ENCODE data around the gene LTO1.

LTO1 gene

GRCh38 chr11:69674886-69675714, at the start of gene LTO1:
LTO1 (minus strand) TSS chr11:69675353; CDS start chr11:69675239, 114 bp downstream.
- DNase-seq: peak; percentile 83

DNA sequence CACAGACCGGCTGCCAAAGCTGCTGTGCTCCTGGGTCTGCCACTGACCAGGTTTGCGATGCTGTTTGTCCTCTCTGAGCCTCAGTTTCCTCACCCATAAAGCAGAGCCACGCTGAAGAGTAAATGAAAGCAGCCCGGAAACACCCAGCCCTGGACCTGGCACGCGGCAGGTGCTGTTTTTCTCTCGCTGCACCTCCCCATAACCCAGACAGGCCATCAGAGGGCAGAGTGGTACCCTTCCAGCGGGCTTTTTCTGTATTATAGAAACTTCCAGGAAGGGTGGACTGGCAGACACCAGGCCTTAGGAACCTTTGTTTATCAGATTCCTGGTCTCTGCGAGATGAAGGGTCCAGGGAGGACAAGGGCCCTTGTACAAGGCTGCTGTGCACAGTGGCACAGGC, 46.6 kb upstream of the LTO1 start:
- no peak for DNase-seq

- no peak for DNase-seq
Measured at GRCh38 chr11:69721106-69721505, 46.0 kb upstream of the LTO1 start.

DNA sequence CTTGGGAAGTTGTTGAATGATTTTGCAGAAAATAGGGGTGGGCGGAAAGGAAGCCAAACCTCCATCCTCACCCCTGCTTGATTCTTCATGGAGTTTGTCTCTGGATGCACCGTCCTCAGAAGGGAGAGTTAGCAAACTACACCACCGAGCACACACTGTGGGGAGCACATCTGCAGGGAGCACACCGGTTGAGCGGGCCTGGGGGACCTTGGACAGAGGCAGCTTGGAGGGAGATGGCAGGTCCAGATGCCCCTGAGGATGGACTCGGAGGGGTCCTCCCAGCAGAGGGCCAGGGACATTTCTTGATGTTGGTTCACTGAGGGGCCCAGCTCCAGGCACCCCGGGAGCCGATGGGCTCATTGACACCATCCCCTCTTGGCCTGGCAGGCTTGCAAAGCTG, 43.8 kb upstream of the LTO1 start:
- DNase-seq: no peak

DNA sequence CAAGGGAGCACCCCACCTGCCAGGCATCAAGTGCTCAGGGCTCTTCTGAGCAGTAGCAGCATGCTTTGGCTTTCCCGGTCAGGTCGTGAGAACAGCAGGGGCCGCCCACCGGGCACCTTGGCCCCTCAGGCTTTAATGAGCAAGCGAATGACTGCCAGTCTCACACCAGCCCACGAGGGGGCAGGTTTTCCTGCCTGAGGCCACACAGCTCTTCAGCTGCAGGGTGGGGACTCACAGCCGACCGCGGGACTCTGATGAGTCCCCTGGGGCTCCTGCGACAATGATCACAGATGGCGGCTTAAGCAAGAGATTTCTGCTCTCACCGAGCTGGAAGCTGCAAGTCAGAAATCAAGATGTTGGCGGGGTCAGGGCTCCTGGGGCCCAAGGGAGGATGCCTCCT, 43.0 kb upstream of the LTO1 start:
- peak; percentile 41 for DNase-seq

DNA sequence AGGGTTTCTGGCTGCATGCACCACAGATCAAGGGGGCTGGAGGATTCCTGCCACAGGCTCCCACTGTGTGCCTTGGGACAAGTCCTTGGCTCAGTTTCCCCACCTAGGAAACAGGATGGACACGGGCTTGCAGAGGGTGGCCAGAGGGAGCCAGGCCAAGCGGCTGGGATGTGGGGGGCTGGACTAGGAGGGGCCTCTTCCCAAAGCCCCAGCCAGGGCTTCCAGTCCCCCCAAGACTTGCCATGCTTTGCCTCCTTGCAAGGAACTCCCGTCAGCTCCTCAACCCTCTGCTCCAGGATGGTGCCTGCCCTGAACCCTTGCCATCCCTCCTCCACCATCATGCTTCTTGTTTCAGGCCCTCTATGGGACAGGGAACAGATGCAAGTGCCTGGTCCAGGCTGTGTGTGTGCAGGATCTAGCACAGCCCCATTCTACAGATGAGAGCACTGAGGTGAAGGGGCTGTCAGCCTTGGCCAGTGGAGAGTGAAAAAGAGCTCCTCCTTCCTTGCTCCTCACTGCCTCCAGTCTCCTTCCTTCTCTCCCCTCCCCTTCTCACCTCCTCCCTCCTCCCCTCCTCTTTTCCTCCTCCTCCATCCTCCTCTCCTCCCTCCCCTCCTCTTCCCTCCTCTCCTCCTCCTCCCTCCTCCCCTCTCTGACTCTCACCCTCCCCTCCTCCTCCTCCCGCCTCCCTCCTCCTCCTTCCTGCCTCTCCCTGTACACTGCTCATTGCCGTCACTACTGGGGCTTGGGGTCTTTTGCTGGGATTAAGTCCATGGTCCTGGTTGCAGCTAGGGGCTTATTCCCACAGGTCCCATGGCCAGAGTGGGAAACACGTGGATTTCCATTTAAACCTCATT, 42.0 kb upstream of the LTO1 start:
- no peak for DNase-seq

- no peak for DNase-seq
Measured at GRCh38 chr11:69716099-69716498, 40.9 kb upstream of the LTO1 start.

GRCh38 chr11:69715446-69715845, 40.3 kb upstream of the LTO1 start:
- no peak for DNase-seq

DNA sequence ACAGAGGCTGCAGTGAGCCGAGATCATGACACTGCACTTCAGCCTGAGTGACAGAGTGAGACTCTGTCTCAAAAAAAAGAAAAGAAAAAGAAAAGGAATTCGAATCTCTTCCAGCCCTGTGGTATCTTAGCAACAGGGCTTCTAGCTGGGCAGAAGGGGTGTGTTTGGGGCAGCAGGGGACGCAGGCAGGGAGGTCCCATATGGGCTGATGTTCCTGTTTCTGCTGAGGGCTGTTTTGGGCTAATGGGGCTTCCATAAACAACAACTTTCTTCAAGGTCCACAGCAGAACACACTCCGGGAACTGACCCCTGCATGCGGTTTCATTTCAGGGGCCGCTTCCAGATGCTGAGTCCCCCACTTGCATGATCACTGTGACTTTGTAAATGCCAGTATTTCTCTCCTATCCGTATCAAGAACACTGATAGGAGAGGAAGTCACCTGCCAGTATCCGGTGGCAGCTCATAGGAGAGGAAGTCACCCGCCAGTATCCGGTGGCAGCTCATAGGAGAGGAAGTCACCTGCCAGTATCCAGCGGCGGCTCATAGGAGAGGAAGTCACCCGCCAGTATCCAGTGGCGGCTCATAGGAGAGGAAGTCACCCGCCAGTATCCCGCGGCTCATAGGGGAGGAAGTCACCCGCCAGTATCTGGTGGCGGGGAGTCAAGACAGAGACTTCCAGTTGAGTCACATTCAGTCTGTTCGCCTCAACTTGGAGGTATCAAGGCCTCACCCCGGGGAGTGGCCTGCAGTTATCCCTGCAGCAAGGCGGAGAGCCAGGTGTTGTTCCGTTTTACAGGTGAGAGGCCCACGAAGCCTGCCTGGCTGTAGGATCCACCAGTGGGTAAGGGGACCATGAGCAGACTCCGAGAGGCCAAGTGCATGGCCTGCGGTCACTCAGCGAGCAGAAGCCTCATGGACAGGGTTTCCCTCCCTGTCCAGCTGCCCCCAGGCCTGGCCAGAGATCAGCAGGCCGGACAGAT, 37.0 kb upstream of the LTO1 start:
- DNase-seq: no peak

DNA sequence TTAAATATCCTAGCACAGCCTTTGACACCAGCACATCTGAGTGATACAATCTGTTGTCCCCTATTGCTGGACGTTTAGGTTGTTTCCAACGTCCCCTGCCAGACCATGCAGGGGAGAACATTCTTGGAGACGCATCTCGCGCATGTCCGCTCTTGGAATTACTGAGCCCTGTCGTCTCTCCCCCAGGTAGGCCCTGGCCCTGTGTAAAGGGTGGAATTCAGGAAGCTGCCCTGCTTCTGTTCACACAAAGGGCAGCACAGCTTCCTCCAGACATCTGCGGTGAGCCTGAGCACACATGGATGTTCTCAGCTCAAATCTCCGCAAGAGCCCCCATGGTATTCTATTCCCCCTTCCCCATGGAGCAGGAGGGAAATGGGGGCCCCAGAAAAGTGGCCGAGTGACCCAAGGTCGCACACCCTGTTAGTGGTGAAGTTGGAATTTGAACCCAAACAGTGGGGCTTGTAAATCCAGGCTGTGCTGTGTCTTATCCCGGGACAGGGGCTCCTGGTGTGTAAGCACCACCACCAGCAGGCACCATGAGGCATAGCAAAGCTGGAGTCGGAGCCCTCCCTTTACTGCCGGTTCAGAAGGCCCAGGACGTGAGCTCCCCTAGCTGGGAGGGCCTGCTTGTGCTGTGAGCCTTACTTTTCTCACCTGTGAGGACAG, 33.7 kb upstream of the LTO1 start:
- DNase-seq: no peak

DNA sequence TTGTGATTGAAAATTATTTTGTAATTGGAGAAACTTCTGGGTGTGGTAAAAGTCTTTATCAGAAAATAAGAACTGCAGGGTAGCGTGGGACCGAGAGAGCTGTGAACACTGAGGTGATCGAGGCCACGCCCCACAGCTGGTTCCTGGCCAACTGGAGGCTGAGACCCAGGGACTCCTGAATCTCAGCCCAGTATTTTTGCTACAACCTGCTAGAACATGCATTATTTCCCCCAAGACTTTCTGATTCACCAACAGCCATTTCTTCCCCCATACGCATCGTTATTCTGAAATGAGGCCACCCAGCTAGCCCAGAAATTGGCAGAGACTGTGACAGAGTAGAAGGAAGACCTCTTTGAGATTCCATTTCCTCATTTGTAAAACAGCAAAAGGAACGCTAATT, 32.0 kb upstream of the LTO1 start:
- DNase-seq: no peak

DNA sequence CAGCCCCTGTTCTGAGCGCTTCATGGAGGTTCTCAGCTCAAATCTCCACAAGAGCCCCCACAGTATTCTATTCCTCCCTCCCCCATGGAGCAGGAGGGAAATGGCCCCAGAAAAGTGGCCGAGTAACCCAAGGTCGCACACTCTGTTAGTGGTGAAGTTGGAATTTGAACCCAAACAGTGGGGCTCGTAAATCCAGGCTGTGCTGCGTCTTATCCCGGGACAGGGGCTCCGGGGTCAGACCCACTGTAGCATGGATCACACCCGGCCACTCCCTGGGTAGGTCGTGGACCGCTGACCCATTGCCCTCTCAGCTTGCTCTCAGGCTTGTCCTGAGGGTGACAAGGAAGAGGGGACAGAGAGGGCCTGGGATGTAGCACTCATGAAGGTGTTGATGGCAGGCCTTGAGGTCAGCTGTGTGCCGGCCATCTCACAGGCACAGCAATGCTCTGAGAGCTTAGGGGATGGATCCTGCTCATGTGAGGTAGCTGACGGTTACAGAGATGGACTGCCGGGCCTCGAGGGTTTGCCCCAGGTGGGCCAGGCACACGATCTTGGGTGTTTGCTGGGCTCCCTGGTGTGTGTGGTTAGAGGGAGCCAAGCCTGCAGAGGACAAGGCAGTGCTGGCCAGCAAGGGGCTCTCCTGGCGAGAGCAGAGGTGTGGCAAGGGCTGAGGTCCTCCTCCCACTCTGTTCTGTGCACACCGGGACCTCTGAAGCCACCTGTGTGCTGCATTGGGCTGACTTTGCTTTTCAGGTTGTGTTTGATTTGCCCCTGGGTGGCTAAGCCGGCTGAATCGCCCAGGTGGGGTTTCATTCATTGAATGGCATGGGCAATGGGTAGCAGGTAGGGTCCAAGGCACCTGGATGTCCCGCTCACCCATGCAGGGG, 31.0 kb upstream of the LTO1 start:
- no peak for DNase-seq

DNA sequence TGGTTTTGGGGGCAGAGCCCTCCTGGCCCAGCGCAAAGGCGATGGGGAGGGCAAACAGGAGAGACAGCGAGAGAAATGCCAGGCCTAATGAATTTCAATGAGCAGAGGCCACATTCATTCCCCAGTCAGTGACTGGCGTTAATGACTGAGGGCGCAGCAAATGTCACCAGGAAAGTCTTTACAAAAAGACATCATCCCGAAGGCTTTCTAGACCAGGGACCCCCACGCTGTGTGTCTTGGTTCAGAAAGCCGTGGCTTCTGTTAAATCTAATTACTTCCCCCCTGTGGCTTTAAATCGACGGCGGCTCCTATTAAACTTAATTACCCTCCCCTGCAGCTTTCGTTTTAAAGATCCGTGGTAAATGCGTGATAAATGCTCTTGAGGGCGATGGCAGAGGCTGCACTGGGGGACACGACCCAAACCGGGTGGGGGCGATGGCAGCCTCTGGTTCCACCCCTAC, 30.2 kb upstream of the LTO1 start:
- DNase-seq: peak; percentile 83

- DNase-seq: peak; percentile 80
Measured at GRCh38 chr11:69704508-69705253, 29.5 kb upstream of the LTO1 start.

DNA sequence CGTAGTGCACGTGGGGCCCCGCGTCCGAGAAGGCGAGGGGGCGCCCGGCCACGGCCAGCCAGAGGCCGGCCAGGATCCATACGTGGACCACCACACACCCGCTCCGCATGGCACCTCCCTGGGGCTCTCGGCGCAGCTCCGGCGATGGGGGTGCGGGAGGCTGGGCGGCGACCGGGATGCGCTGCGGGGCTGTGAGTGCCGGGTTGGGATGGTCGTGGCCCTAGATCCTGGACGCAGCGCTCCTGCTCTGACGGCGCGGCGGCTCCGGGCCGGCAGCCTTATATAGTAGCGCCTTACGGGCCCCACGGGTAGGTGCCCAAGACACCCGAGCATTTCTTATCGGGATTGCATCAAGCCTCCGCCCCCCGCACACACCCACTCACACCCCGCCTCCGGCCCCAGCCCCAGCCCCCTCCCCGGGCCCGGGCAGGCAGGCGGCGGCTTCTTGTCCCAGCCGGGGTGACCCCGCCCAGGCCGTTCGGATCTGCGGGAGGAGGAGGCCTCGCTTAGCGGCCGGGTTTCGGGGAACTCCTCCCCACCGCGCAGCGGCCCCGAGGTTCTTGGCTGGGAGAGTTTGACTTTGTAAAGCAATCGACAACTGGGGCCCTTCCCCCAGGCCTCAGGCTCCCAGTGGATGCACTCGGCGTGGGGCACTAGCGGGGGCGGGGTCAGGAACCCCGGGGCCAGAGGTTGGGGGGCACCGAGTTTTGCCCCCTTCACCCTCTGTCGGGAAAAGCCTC, 28.8 kb upstream of the LTO1 start, which contains the start of gene FGF19:
Gene FGF19 (minus strand): TSS at position 255 of the 740 bp plus-strand sequence. CDS start 146 bp downstream, at position 109.
- DNase-seq: no peak

DNA sequence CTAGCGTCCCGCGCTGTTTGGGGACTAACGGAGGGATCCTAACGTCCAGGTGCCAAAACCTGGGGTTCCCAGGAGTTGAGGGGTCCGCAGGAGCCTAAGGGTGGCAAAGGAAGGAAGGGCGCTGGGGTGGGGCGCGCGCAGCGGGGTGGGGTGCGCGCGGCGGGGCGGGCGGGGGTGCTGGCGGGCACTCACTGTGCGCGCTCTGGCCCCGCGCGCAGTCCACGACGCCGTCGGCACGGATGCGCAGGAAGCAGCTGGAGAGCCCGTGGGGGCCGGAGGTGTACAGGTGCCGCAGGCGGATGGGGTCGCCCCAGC, 28.3 kb upstream of the LTO1 start:
- DNase-seq: no peak

GRCh38 chr11:69702769-69703452, 27.8 kb upstream of the LTO1 start:
- no peak for DNase-seq

- DNase-seq: no peak
Measured at GRCh38 chr11:69702239-69702691, 27.1 kb upstream of the LTO1 start.

All from NCI-H748 treated with DMSO at 0.1 percent for 48 hours (cell line).